ENCODE results near the gene AMBRA1. TPM values are rescaled to one million over a fixed set of nuclear protein-coding genes. Genes with fewer than 3 reads are reported as not detected.
"Not testable (repeated sequence)": the region's sequence is repeated elsewhere in the genome, so short reads cannot be mapped to it uniquely, and the experiment has no call there.

Gene AMBRA1
- total RNA-seq, 1 donor from 2014 or later: 45.3 TPM

- no peak for TF ChIP-seq CTCF (IDR thresholded peaks at IDR 0.05; ENCODE audit: unreplicated experiment)
- H3K9me3 Mint-ChIP-seq (ENCODE audit: low read depth): no peaks in the 10 kb centered on the region
- peak; percentile 65 for DNase-seq (ENCODE audit: low spot score, unreplicated experiment)
- H3K27me3 Mint-ChIP-seq: peaks cover 6% of the 10 kb centered on the region
- peak within 1 kb of the TSS; percentile 95 for H3K27ac Mint-ChIP-seq
- peaks cover 9% of the 10 kb centered on the region for H3K36me3 Mint-ChIP-seq (ENCODE audit: insufficient read depth)
- H3K4me3 Mint-ChIP-seq (ENCODE audit: low read depth): peak within 1 kb of the TSS; percentile 92
- H3K4me1 Mint-ChIP-seq (ENCODE audit: low read depth): peaks cover 12% of the 10 kb centered on the region
These were observed 212.6 kb downstream of the AMBRA1 start, which contains the start of gene MDK for GRCh38 chr11:46381048-46381818. Gene MDK (plus strand): TSS chr11:46381669. CDS start chr11:46382058, 389 bp downstream.

DNA sequence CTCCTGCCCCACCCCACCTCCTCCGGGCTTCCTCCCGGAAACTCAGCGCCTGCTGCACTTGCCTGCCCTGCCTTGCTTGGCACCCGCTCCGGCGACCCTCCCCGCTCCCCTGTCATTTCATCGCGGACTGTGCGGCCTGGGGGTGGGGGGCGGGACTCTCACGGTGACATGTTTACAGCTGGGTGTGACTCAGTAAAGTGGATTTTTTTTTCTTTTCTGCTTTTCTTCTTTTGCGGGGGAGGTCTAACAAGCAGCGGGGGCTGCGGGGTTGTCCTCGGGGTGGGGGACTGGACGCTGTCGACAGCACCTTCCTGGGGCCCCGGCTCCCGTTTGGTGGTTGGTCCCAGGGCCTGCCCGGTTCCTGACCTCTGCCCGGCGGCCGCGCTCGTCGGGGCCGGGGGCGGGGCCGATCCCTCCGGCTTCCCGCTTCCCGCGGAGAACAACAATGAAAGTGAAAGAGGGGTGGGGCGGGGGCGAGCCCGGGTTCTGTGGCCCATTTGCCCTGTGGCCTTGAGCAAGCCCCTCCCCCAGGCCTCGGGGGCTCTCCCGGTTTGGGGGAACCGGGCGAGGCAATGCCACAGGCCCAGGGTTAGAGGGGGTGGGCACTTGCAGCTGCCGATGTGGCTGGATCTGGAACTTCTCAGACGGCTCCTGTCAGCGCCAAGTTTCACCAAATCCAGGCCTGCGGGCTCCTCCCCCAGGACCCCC lies 213.3 kb downstream of the AMBRA1 start:
- H3K27ac Mint-ChIP-seq: peak overlapping the region; percentile 94

DNA sequence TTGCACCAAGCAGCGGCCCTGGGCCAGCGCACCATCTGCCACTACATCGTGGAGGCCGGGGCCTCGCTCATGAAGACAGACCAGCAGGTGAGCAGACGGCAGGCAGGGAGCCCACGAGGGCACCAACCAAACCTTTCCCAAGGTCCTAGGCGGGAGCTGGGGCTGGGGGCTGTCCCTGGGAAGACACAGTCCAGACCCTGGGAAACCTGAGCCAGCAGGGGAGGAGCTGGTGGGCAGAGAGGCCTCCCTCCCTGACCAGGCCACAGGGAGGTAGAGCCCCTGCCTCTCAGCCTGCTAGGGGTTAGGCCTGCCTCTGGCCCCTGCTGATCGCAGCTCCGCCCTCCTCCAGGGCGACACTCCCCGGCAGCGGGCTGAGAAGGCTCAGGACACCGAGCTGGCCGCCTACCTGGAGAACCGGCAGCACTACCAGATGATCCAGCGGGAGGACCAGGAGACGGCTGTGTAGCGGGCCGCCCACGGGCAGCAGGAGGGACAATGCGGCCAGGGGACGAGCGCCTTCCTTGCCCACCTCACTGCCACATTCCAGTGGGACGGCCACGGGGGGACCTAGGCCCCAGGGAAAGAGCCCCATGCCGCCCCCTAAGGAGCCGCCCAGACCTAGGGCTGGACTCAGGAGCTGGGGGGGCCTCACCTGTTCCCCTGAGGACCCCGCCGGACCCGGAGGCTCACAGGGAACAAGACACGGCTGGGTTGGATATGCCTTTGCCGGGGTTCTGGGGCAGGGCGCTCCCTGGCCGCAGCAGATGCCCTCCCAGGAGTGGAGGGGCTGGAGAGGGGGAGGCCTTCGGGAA lies 214.1 kb downstream of the AMBRA1 start:
- Mint-ChIP-seq H3K27ac (peak overlapping the region; percentile 98), H3K4me1 (ENCODE audit: low read depth) (peaks cover 12% of the 10 kb centered on the region), H3K4me3 (ENCODE audit: low read depth) (peak overlapping the region; percentile 92)
- DNase-seq (ENCODE audit: low spot score, unreplicated experiment): peak; percentile 81
- not testable (repeated sequence) for H3K36me3 Mint-ChIP-seq (ENCODE audit: insufficient read depth); H3K9me3 Mint-ChIP-seq (ENCODE audit: low read depth); H3K27me3 Mint-ChIP-seq

More for the DNA sequence above, 213.3 kb downstream of the AMBRA1 start:
- Mint-ChIP-seq H3K36me3 (ENCODE audit: insufficient read depth) (peaks cover 11% of the 10 kb centered on the region), H3K4me3 (ENCODE audit: low read depth) (peak overlapping the region; percentile 92), H3K9me3 (ENCODE audit: low read depth) (no peaks in the 10 kb centered on the region), H3K27me3 (no peaks in the 10 kb centered on the region), H3K4me1 (ENCODE audit: low read depth) (peaks cover 12% of the 10 kb centered on the region)
- TF ChIP-seq CTCF (IDR thresholded peaks at IDR 0.05; ENCODE audit: unreplicated experiment): no peak
- peak; percentile 80 for DNase-seq (ENCODE audit: low spot score, unreplicated experiment)

- Mint-ChIP-seq H3K9me3 (ENCODE audit: low read depth) (no peaks in the 10 kb centered on the region), H3K27ac (peak overlapping the region; percentile 98), H3K36me3 (ENCODE audit: insufficient read depth) (peaks cover 8% of the 10 kb centered on the region), H3K4me3 (ENCODE audit: low read depth) (peak overlapping the region; percentile 81), H3K27me3 (no peaks in the 10 kb centered on the region), H3K4me1 (ENCODE audit: low read depth) (peaks cover 12% of the 10 kb centered on the region)
- no peak for DNase-seq (ENCODE audit: low spot score, unreplicated experiment)
- no peak for TF ChIP-seq CTCF (IDR thresholded peaks at IDR 0.05; ENCODE audit: unreplicated experiment)
These were observed 214.9 kb downstream of the AMBRA1 start for GRCh38 chr11:46378811-46379481.

GRCh38 chr11:46378296-46378695 lies 215.5 kb downstream of the AMBRA1 start:
- Mint-ChIP-seq H3K27ac (no peak overlapping the region), H3K9me3 (ENCODE audit: low read depth) (no peaks in the 10 kb centered on the region), H3K36me3 (ENCODE audit: insufficient read depth) (peaks cover 8% of the 10 kb centered on the region), H3K4me1 (ENCODE audit: low read depth) (peaks cover 7% of the 10 kb centered on the region), H3K27me3 (no peaks in the 10 kb centered on the region), H3K4me3 (ENCODE audit: low read depth) (no peak overlapping the region)
- no peak for DNase-seq (ENCODE audit: low spot score, unreplicated experiment)
- no peak for TF ChIP-seq CTCF (IDR thresholded peaks at IDR 0.05; ENCODE audit: unreplicated experiment)

Data from progenitor cell of endocrine pancreas (in vitro differentiated cells).